ENCODE results near the gene C5orf58.

GRCh38 chr5:170249355-170249754, 16.6 kb downstream of the C5orf58 start:
- TF ChIP-seq CTCF (IDR thresholded peaks at IDR 0.05): no peak
- TF ChIP-seq POLR2A (IDR thresholded peaks at IDR 0.05): no peak
